Erythroblast (primary cell): ENCODE results near the gene ICE2.

Experiments used
- GATA1 ChIP-seq: IDR thresholded peaks from 2 replicates; pipeline ENCODE4 v1.6.1; 2011; ENCODE audit warnings: low read depth, mild to moderate bottlenecking, control low read depth, low read length, moderate library complexity
- POLR2A ChIP-seq: IDR thresholded peaks from 2 replicates; pipeline ENCODE4 v1.6.1; 2011; ENCODE audit warnings: mild to moderate bottlenecking, low read length

DNA sequence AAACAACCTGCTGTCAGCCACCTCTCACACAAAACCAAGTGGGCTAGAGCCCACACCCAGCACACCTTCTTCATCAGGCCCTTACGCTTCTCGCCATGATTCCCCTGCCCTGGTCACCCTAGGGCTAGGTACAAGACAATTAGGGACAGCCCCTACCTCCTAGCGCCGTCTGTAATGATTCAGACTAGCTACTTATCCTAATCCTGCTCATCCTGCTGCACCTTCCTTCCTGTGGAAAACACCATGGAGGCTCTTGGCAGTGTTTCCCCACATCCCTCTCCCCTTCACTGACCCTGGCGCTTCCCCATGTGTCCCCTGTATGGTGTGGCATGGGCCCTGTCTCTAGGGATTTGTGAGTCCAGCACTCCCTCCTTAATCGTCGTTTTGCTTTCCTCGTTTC lies 39.6 kb upstream of the ICE2 start:
- no peak for TF ChIP-seq POLR2A
- TF ChIP-seq GATA1: no peak
